H1 (cell line): ENCODE data around the gene SAT2. TPM values are rescaled to one million over a fixed set of nuclear protein-coding genes. Genes with fewer than 3 reads are reported as not detected.

Experiments used
- CTCF ChIA-PET: fragments of 300-600 bp; sonication (Branson Sonifier 250); formaldehyde crosslinking; loops from one replicate; lab custom pipeline; 2021; ENCODE audit not compliant: partially characterized antibody; lab: Charles Lee
- POLR2A ChIA-PET: fragments of 300-600 bp; sonication (Branson Sonifier 250); formaldehyde crosslinking; loops from one replicate; lab custom pipeline; 2021; ENCODE audit warnings: inconsistent platforms; ENCODE audit not compliant: partially characterized antibody; lab: Charles Lee
- DNase-seq, 2 experiments: peaks; one replicate each; pipeline versions ENCODE4 v3.0.0 to v3.0.0-alpha.2; 2010 to 2022; ENCODE audit warnings: low spot score in 2 of 2, low read depth in 1 of 2, mixed read lengths in 1 of 2
- FAIRE-seq: peaks from 2 replicates; lab custom pipeline; 2011; peaks lifted over from hg19 to GRCh38; lab: Jason Lieb, UNC
- H2AFZ ChIP-seq: 2 replicates; pipeline ENCODE4 v1.8.1; 2012; ENCODE audit warnings: low read length, inconsistent platforms
- H2AK5ac ChIP-seq: 2 replicates; pipeline ENCODE4 v1.6.1; 2013; ENCODE audit warnings: low read depth, low read length
- H2BK120ac ChIP-seq: replicated peaks from 2 replicates; pipeline ENCODE3; 2013; ENCODE audit warnings: low read depth, low read length, inconsistent platforms
- H2BK12ac ChIP-seq: 2 replicates; pipeline ENCODE4 v1.6.1; 2013; ENCODE audit warnings: low read depth, low read length
- H2BK15ac ChIP-seq: 2 replicates; pipeline ENCODE4 v1.6.1; 2013; ENCODE audit warnings: low read length
- H2BK20ac ChIP-seq: 2 replicates; pipeline ENCODE4 v1.6.1; 2013; ENCODE audit warnings: low read length
- H2BK5ac ChIP-seq: 2 replicates; pipeline ENCODE4 v1.6.1; 2013; ENCODE audit warnings: low read depth, low read length
- H3K14ac ChIP-seq: 2 replicates; pipeline ENCODE4 v1.6.1; 2013; ENCODE audit warnings: inconsistent platforms; ENCODE audit not compliant: insufficient read length
- H3K18ac ChIP-seq: 2 replicates; pipeline ENCODE4 v1.6.1; 2013; ENCODE audit warnings: low read length; ENCODE audit errors: extremely low read depth
- H3K23ac ChIP-seq: 2 replicates; pipeline ENCODE4 v1.6.1; 2013; ENCODE audit warnings: inconsistent platforms; ENCODE audit not compliant: insufficient read length
- H3K23me2 ChIP-seq: 2 replicates; pipeline ENCODE4 v1.6.1; 2013; ENCODE audit warnings: low read depth, low read length
- H3K27ac ChIP-seq: 2 replicates; pipeline ENCODE4 v1.6.1; 2011; ENCODE audit warnings: low read depth, low read length, inconsistent platforms
- H3K27me3 ChIP-seq, 4 experiments: replicated peaks in 1 of 4; 1 replicate in 1 of 4; 2 replicates in 3 of 4; pipeline versions ENCODE4 v1.6.1 to v1.8.1; 2011 to 2013; ENCODE audit warnings: low read length in 3 of 4, mild to moderate bottlenecking in 3 of 4, inconsistent platforms in 2 of 4, mixed read lengths in 2 of 4, moderate library complexity in 1 of 4; ENCODE audit not compliant: control insufficient read depth in 3 of 4, insufficient read depth in 3 of 4; ENCODE audit errors: extremely low read depth in 1 of 4
- H3K36me3 ChIP-seq, 4 experiments: 2 replicates each; pipeline versions ENCODE4 v1.6.1 to v1.8.1; 2011 to 2013; ENCODE audit warnings: mild to moderate bottlenecking in 4 of 4, low read length in 3 of 4, moderate library complexity in 2 of 4, control low read depth in 1 of 4, inconsistent platforms in 1 of 4; ENCODE audit not compliant: insufficient read depth in 4 of 4, control insufficient read depth in 2 of 4
- H3K4ac ChIP-seq: replicated peaks from 2 replicates; pipeline ENCODE3; 2013; ENCODE audit warnings: low read length, low read depth, mixed read lengths, inconsistent platforms; ENCODE audit not compliant: insufficient read length
- H3K4me1 ChIP-seq, 4 experiments: replicated peaks in 1 of 4; 1 replicate in 1 of 4; 2 replicates in 3 of 4; pipeline versions ENCODE4 v1.6.1 to v1.8.1; 2011 to 2013; ENCODE audit warnings: low read length in 3 of 4, inconsistent platforms in 2 of 4, mixed read lengths in 1 of 4; ENCODE audit not compliant: insufficient read depth in 4 of 4, control insufficient read depth in 3 of 4
- H3K4me2 ChIP-seq, 2 experiments: 2 replicates each; pipeline versions ENCODE4 v1.6.1 to v1.8.1; 2011 to 2013; ENCODE audit warnings: low read depth in 2 of 2, low read length in 2 of 2, control low read depth in 1 of 2, inconsistent platforms in 1 of 2, mild to moderate bottlenecking in 1 of 2; ENCODE audit not compliant: insufficient read depth in 1 of 2
- H3K4me3 ChIP-seq, 4 experiments: fragments of 200-600, 300-600 bp in 1 of 4; sonication (generic), shearing (Covaris generic), sonication (Bioruptor Twin) in 1 of 4; 2 replicates each; pipeline versions ENCODE4 v1.5.1 to v1.8.1; 2011 to 2016; ENCODE audit warnings: low read length in 4 of 4, low read depth in 3 of 4, control low read depth in 2 of 4, inconsistent platforms in 2 of 4, mild to moderate bottlenecking in 2 of 4, mixed read lengths in 1 of 4, moderate library complexity in 1 of 4; ENCODE audit not compliant: insufficient read depth in 2 of 4; ENCODE audit errors: extremely low read depth in 1 of 4
- H3K56ac ChIP-seq: replicated peaks from 2 replicates; pipeline ENCODE3; 2013; ENCODE audit warnings: low read depth, mild to moderate bottlenecking, mixed read lengths, low read length, inconsistent platforms; ENCODE audit not compliant: insufficient read length
- H3K79me1 ChIP-seq: 2 replicates; pipeline ENCODE4 v1.6.1; 2013; ENCODE audit warnings: low read depth, low read length, control low read depth
- H3K79me2 ChIP-seq, 2 experiments: 2 replicates each; pipeline versions ENCODE4 v1.6.1 to v1.8.1; 2012 to 2013; ENCODE audit warnings: low read length in 2 of 2, mild to moderate bottlenecking in 2 of 2, inconsistent platforms in 1 of 2; ENCODE audit not compliant: insufficient read depth in 2 of 2, control insufficient read depth in 1 of 2
- H3K9ac ChIP-seq, 4 experiments: replicated peaks in 1 of 4; 1 replicate in 1 of 4; 2 replicates in 3 of 4; pipeline versions ENCODE4 v1.6.1 to v1.8.1; 2011 to 2013; ENCODE audit warnings: low read depth in 3 of 4, low read length in 3 of 4, control low read depth in 2 of 4, mild to moderate bottlenecking in 2 of 4, moderate library complexity in 2 of 4, inconsistent platforms in 1 of 4; ENCODE audit errors: extremely low read depth in 1 of 4
- H3K9me3 ChIP-seq, 2 experiments: 2 replicates each; pipeline versions ENCODE4 v1.6.1 to v1.8.1; 2012 to 2013; ENCODE audit warnings: mild to moderate bottlenecking in 2 of 2, moderate library complexity in 2 of 2, control low read depth in 1 of 2, inconsistent platforms in 1 of 2, low read depth in 1 of 2, low read length in 1 of 2, mixed read lengths in 1 of 2; ENCODE audit not compliant: insufficient read depth in 2 of 2
- H4K20me1 ChIP-seq, 2 experiments: replicated peaks in 1 of 2; 2 replicates each; pipeline versions ENCODE3 to v1.8.1; 2011 to 2013; ENCODE audit warnings: inconsistent platforms in 2 of 2, low read length in 2 of 2, mild to moderate bottlenecking in 1 of 2; ENCODE audit not compliant: insufficient read depth in 2 of 2, control insufficient read depth in 1 of 2
- H4K5ac ChIP-seq: 2 replicates; pipeline ENCODE4 v1.6.1; 2013; ENCODE audit warnings: low read length, low read depth, mixed read lengths, inconsistent platforms; ENCODE audit not compliant: insufficient read length
- H4K8ac ChIP-seq: 2 replicates; pipeline ENCODE4 v1.8.0; 2013; ENCODE audit warnings: mild to moderate bottlenecking, moderate library complexity, low read length, inconsistent platforms; ENCODE audit not compliant: insufficient read depth; ENCODE audit errors: extremely low read depth
- H4K91ac ChIP-seq: replicated peaks from 2 replicates; pipeline ENCODE3; 2013; ENCODE audit warnings: low read length, mixed read lengths, inconsistent platforms; ENCODE audit not compliant: insufficient read length
- EZH2 ChIP-seq: fragments of 200-600 bp; sonication (generic); IDR thresholded peaks from 2 replicates; pipeline ENCODE4 v1.7.1; 2012; ENCODE audit warnings: low read depth, mild to moderate bottlenecking, moderate library complexity, low read length, inconsistent platforms; ENCODE audit not compliant: severe bottlenecking
- KDM4A ChIP-seq: IDR thresholded peaks from one replicate; pipeline ENCODE4 v1.7.1; 2012; ENCODE audit warnings: low read depth, mild to moderate bottlenecking, moderate library complexity, low read length, inconsistent platforms; ENCODE audit not compliant: severe bottlenecking
- NRF1 ChIP-seq: IDR thresholded peaks from 2 replicates; pipeline ENCODE4 v1.6.1; 2011; ENCODE audit warnings: mild to moderate bottlenecking, low read depth, low read length, improper control_type of control experiment
- PHF8 ChIP-seq: fragments of 200-600 bp; sonication (generic); conservative IDR thresholded peaks from 2 replicates; pipeline ENCODE4 v1.7.1; 2012; ENCODE audit warnings: low read depth, mild to moderate bottlenecking, inconsistent platforms, low read length, moderate library complexity
- POLR2A ChIP-seq, 2 experiments: IDR thresholded peaks; 1 replicate in 1 of 2; 2 replicates in 1 of 2; pipeline ENCODE4 v1.6.1; 2011; ENCODE audit warnings: low read depth in 2 of 2, low read length in 2 of 2, mild to moderate bottlenecking in 2 of 2; ENCODE audit errors: control extremely low read depth in 1 of 2
- POLR2AphosphoS5 ChIP-seq: IDR thresholded peaks from 2 replicates; pipeline ENCODE4 v1.6.1; 2011; ENCODE audit warnings: low read depth, low read length
- RXRA ChIP-seq: IDR thresholded peaks from 2 replicates; pipeline ENCODE4 v1.6.1; 2011; ENCODE audit warnings: low read depth, mild to moderate bottlenecking, low read length, moderate library complexity; ENCODE audit not compliant: insufficient read depth
- SAP30 ChIP-seq: fragments of 300-600 bp; sonication (generic); IDR thresholded peaks from 2 replicates; pipeline ENCODE4 v1.7.1; 2012; ENCODE audit warnings: low read length, moderate library complexity, mild to moderate bottlenecking, inconsistent platforms; ENCODE audit not compliant: insufficient read depth, insufficient replicate concordance
- SUZ12 ChIP-seq: fragments of 200-600 bp; sonication (generic); IDR thresholded peaks from 2 replicates; pipeline ENCODE4 v1.6.1; 2012; ENCODE audit warnings: mild to moderate bottlenecking, inconsistent platforms, low read length, moderate library complexity, mixed read lengths
- YY1 ChIP-seq: IDR thresholded peaks from 2 replicates; pipeline ENCODE4 v1.6.1; 2011; ENCODE audit warnings: low read depth, mild to moderate bottlenecking, low read length
- WGBS, 2 experiments: shearing (Covaris generic) in 1 of 2; methylation state at CpG; one replicate each; pipeline versions ENCODE4 v1.1.6 to v1.1.7; 2013 to 2015; ENCODE audit warnings: low lambda C conversion rate in 2 of 2, mixed read lengths in 2 of 2, inconsistent platforms in 1 of 2, low coverage in 1 of 2, missing lambda C conversion rate in 1 of 2; ENCODE audit not compliant: insufficient replicate concordance in 2 of 2, insufficient coverage in 1 of 2, insufficient read length in 1 of 2; ENCODE audit errors: extremely low coverage in 1 of 2, missing lambda C conversion rate in 1 of 2; 5-methylcytosine and 5-hydroxymethylcytosine counted together
- polyA plus RNA-seq, 7 experiments: library from polyadenylated mRNA; depleted of rRNA in 3 of 7; stranded (reverse) in 5 of 7; unstranded in 2 of 7; fragments of >200 nt in 5 of 7; fragments of 200-250 nt in 2 of 7; gene quantifications; 1 replicate in 5 of 7; 2 replicates in 1 of 7; 4 replicates in 1 of 7; pipeline versions ENCODE4 v1.2.1 to v1.2.3, GENCODE V29; 2011 to 2013; ENCODE audit warnings: missing spikeins in 2 of 7, mixed read lengths in 2 of 7
- total RNA-seq: library from RNA; stranded (reverse); fragmentation: NEBNext Ultra II Directional; extraction: Animal tissue kit (Norgen Biotek cat#: 25700); gene quantifications from 2 replicates; pipeline ENCODE4 v1.2.1, GENCODE V29; 2021

Gene SAT2
- total and polyA plus RNA-seq, 2 of the 8 experiments (the other 6 are each of a cell fraction or from before 2014, with no cell fraction given): 36.4 to 72.3 TPM

DNA sequence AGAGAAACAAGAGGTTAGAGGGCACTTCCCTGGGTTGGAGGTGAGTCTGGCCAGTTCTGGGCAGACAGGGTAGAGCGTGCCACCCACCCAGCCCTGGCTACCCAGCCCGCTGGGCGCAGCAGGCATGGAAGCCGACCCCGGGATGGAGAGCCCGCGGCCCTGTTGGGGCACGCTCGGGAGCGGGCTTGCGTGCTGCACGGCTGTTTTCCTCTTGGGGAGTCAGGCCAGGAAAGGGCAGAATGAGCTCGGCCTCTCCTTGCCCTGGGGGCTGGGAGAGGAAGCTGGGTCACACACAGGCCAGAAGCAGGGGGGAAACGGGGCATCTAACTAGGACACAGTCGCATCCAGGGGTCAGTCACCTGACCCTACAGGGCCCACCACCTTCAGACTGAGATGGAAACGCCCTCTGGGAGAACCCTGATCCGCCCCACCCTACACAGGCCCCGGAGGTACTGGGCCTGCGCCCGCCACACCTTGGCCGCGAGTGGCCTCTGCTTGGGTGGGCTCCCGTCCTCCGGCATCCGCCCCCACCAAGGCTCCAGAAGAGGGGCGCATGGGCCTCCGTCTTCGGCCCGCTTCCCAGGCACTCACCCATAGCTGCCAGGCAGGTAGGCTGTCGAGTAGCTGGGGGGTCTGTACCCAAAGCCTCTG lies 38.9 kb downstream of the SAT2 start:
- Histone ChIP-seq H3K56ac (no peak overlapping the region), H2BK20ac (no peak overlapping the region), H3K27me3 (no peaks in the 10 kb centered on the region), H3K18ac (peak overlapping the region; percentile 60), H2BK5ac (no peak overlapping the region), H3K4me3 (peak overlapping the region; percentile 59 to 73 (median 69)), H2BK15ac (no peak overlapping the region; the same call in 1 of the 2 replicates), H2BK120ac (no peak overlapping the region), H3K23ac (no peak overlapping the region), H4K20me1 (peaks cover 0 to 2% of the 10 kb centered on the region in 2 experiments), H3K79me1 (no peaks in the 10 kb centered on the region; the same call in none of the 2 replicates), H2BK12ac (no peak overlapping the region), H4K5ac (peak overlapping the region; percentile 18), H3K14ac (no peak overlapping the region), H4K8ac (peak overlapping the region; percentile 54; the same call in 1 of the 2 replicates), H3K79me2 (no peaks in the 10 kb centered on the region), H3K27ac (no peak overlapping the region), H3K23me2 (peaks cover 18% of the 10 kb centered on the region; the same call in 1 of the 2 replicates), H3K4me2 (peak overlapping the region; percentile 71 to 85), H4K91ac (no peak overlapping the region), H2AK5ac (no peak overlapping the region; the same call in 1 of the 2 replicates), H3K4ac (no peak overlapping the region), H3K9me3 (no peaks in the 10 kb centered on the region), H2AFZ (no peak overlapping the region), H3K9ac (peak overlapping the region in 3 of 4 experiments; percentile 34 to 40 (median 40); a peak in 4 of 7 replicates), H3K4me1 (peaks cover 6 to 25% (median 18%) of the 10 kb centered on the region in 4 experiments), H3K36me3 (peaks cover 9 to 33% (median 18%) of the 10 kb centered on the region in 4 experiments; a peak in 7 of 8 replicates)
- ChIA-PET POLR2A (interaction anchor here (0.7 to 28.5 kb wide), 34 partner anchors 10 to 618 kb away, joined by 3 to 1144 read pairs (median 5); partner anchors contain the start of genes ATP1B2, CD68, DNAH2 and EFNB3), CTCF (interaction anchor here (0.6 to 2.8 kb wide), 36 partner anchors 8 to 252 kb away, joined by 3 to 24 read pairs (median 4); partner anchors contain the start of genes ACAP1, CD68, FXR2 and PLSCR3)
- TF ChIP-seq RXRA: no peak
- TF ChIP-seq SUZ12: 0 out of 2 replicates have a peak, but pooled peaks have one; percentile 27
- TF ChIP-seq POLR2AphosphoS5: 0 out of 2 replicates have a peak, but pooled peaks have one; percentile 8
- TF ChIP-seq EZH2: no peak
- no peak for TF ChIP-seq KDM4A
- TF ChIP-seq YY1: no peak
- peak in 1 of 2 experiments; percentile 8; a peak in 1 of 3 replicates for TF ChIP-seq POLR2A (IDR thresholded peaks at IDR 0.05; ENCODE audit: control extremely low read depth in 1 of 2, low read depth in 2 of 2, low read length in 2 of 2)
- TF ChIP-seq NRF1: no peak
- 0 out of 2 replicates have a peak, but pooled peaks have one; percentile 10 for TF ChIP-seq PHF8
- TF ChIP-seq SAP30: no peak
- DNase-seq (no peak), FAIRE-seq (no peak)
- WGBS, 2 experiments: 59% methylated on average over 24 of the region's 30 CpGs; no CpG with 5 or more reads in 1 of the 2 experiments
